ENCODE data around the gene TRIM33. TPM values are rescaled to one million over a fixed set of nuclear protein-coding genes. Genes with fewer than 3 reads are reported as not detected.

TRIM33 gene
- total and polyA plus RNA-seq, 2 of the 8 experiments (the other 6 are each of a cell fraction or from before 2014, with no cell fraction given) = 17.1 to 52.3 TPM

GRCh38 chr1:114359791-114360190 is 151.2 kb downstream of the TRIM33 start (continued):
- TF ChIP-seq, protein P1, sequence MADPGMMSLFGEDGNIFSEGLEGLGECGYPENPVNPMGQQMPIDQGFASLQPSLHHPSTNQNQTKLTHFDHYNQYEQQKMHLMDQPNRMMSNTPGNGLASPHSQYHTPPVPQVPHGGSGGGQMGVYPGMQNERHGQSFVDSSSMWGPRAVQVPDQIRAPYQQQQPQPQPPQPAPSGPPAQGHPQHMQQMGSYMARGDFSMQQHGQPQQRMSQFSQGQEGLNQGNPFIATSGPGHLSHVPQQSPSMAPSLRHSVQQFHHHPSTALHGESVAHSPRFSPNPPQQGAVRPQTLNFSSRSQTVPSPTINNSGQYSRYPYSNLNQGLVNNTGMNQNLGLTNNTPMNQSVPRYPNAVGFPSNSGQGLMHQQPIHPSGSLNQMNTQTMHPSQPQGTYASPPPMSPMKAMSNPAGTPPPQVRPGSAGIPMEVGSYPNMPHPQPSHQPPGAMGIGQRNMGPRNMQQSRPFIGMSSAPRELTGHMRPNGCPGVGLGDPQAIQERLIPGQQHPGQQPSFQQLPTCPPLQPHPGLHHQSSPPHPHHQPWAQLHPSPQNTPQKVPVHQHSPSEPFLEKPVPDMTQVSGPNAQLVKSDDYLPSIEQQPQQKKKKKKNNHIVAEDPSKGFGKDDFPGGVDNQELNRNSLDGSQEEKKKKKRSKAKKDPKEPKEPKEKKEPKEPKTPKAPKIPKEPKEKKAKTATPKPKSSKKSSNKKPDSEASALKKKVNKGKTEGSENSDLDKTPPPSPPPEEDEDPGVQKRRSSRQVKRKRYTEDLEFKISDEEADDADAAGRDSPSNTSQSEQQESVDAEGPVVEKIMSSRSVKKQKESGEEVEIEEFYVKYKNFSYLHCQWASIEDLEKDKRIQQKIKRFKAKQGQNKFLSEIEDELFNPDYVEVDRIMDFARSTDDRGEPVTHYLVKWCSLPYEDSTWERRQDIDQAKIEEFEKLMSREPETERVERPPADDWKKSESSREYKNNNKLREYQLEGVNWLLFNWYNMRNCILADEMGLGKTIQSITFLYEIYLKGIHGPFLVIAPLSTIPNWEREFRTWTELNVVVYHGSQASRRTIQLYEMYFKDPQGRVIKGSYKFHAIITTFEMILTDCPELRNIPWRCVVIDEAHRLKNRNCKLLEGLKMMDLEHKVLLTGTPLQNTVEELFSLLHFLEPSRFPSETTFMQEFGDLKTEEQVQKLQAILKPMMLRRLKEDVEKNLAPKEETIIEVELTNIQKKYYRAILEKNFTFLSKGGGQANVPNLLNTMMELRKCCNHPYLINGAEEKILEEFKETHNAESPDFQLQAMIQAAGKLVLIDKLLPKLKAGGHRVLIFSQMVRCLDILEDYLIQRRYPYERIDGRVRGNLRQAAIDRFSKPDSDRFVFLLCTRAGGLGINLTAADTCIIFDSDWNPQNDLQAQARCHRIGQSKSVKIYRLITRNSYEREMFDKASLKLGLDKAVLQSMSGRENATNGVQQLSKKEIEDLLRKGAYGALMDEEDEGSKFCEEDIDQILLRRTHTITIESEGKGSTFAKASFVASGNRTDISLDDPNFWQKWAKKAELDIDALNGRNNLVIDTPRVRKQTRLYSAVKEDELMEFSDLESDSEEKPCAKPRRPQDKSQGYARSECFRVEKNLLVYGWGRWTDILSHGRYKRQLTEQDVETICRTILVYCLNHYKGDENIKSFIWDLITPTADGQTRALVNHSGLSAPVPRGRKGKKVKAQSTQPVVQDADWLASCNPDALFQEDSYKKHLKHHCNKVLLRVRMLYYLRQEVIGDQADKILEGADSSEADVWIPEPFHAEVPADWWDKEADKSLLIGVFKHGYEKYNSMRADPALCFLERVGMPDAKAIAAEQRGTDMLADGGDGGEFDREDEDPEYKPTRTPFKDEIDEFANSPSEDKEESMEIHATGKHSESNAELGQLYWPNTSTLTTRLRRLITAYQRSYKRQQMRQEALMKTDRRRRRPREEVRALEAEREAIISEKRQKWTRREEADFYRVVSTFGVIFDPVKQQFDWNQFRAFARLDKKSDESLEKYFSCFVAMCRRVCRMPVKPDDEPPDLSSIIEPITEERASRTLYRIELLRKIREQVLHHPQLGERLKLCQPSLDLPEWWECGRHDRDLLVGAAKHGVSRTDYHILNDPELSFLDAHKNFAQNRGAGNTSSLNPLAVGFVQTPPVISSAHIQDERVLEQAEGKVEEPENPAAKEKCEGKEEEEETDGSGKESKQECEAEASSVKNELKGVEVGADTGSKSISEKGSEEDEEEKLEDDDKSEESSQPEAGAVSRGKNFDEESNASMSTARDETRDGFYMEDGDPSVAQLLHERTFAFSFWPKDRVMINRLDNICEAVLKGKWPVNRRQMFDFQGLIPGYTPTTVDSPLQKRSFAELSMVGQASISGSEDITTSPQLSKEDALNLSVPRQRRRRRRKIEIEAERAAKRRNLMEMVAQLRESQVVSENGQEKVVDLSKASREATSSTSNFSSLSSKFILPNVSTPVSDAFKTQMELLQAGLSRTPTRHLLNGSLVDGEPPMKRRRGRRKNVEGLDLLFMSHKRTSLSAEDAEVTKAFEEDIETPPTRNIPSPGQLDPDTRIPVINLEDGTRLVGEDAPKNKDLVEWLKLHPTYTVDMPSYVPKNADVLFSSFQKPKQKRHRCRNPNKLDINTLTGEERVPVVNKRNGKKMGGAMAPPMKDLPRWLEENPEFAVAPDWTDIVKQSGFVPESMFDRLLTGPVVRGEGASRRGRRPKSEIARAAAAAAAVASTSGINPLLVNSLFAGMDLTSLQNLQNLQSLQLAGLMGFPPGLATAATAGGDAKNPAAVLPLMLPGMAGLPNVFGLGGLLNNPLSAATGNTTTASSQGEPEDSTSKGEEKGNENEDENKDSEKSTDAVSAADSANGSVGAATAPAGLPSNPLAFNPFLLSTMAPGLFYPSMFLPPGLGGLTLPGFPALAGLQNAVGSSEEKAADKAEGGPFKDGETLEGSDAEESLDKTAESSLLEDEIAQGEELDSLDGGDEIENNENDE (IDR thresholded peaks at IDR 0.05; ENCODE audit: insufficient replicate concordance, low read length) = no peak
- TF ChIP-seq ASH2L (IDR thresholded peaks at IDR 0.05; ENCODE audit: low read length) = no peak
- no peak for TF ChIP-seq RNF2 (IDR thresholded peaks at IDR 0.05; ENCODE audit: borderline replicate concordance, low read depth, low read length, missing control alignments, poor library complexity, severe bottlenecking)
